Breast epithelium (tissue), 3 donors: ENCODE measurements around the gene SPCS2.

Experiments used
- POLR2AphosphoS5 ChIP-seq, 3 donors: sonication (generic); formaldehyde crosslinking; IDR thresholded peaks; one replicate each; pipeline ENCODE4 v1.6.1; 2017; ENCODE audit warnings: antibody characterized with exemption in 3 of 3
- TF ChIP-seq, protein P1 (sequence below), 3 donors: fragments of 450-650 bp; IDR thresholded peaks; one replicate each; pipeline ENCODE4 v1.5.1; 2016 to 2017; ENCODE audit warnings: antibody characterized with exemption in 3 of 3, mild to moderate bottlenecking in 3 of 3, moderate library complexity in 3 of 3

- TF ChIP-seq, protein P1, sequence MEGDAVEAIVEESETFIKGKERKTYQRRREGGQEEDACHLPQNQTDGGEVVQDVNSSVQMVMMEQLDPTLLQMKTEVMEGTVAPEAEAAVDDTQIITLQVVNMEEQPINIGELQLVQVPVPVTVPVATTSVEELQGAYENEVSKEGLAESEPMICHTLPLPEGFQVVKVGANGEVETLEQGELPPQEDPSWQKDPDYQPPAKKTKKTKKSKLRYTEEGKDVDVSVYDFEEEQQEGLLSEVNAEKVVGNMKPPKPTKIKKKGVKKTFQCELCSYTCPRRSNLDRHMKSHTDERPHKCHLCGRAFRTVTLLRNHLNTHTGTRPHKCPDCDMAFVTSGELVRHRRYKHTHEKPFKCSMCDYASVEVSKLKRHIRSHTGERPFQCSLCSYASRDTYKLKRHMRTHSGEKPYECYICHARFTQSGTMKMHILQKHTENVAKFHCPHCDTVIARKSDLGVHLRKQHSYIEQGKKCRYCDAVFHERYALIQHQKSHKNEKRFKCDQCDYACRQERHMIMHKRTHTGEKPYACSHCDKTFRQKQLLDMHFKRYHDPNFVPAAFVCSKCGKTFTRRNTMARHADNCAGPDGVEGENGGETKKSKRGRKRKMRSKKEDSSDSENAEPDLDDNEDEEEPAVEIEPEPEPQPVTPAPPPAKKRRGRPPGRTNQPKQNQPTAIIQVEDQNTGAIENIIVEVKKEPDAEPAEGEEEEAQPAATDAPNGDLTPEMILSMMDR (IDR thresholded peaks at IDR 0.05) = no peak
- no peak for TF ChIP-seq POLR2AphosphoS5 (IDR thresholded peaks at IDR 0.05)
Measured at GRCh38 chr11:75011357-75011756, 62.3 kb downstream of the SPCS2 start.
